KMS-11 (cell line): ENCODE measurements around the gene STXBP3.

Experiments
- H2AFZ ChIP-seq: fragments of 200-600 bp; sonication (generic); 2 replicates; pipeline ENCODE4 v1.6.1; 2016; ENCODE audit warnings: antibody characterized with exemption, mixed run types, low read depth
- H3K27ac ChIP-seq: fragments of 200-600 bp; sonication (generic); 2 replicates; pipeline ENCODE4 v1.6.1; 2016; ENCODE audit warnings: mild to moderate bottlenecking, mixed run types
- H3K27me3 ChIP-seq: fragments of 200-600 bp; sonication (generic); 2 replicates; pipeline ENCODE4 v1.6.1; 2017; ENCODE audit warnings: mild to moderate bottlenecking, low read depth, mixed run types, moderate library complexity; ENCODE audit not compliant: insufficient read depth
- H3K36me3 ChIP-seq: fragments of 200-600 bp; sonication (generic); 2 replicates; pipeline ENCODE4 v1.6.1; 2017; ENCODE audit warnings: mild to moderate bottlenecking, mixed run types; ENCODE audit not compliant: insufficient read depth
- H3K4me1 ChIP-seq: fragments of 200-600 bp; sonication (generic); 2 replicates; pipeline ENCODE4 v1.6.1; 2016; ENCODE audit warnings: mild to moderate bottlenecking, low read depth, mixed run types; ENCODE audit not compliant: poor library complexity, severe bottlenecking
- H3K4me2 ChIP-seq: fragments of 200-600 bp; sonication (generic); 2 replicates; pipeline ENCODE4 v1.7.0; 2016; ENCODE audit warnings: mild to moderate bottlenecking, mixed run types
- H3K4me3 ChIP-seq: fragments of 200-600 bp; sonication (generic); IDR thresholded peaks from 2 replicates; pipeline ENCODE4 v1.6.1; 2017; ENCODE audit warnings: low read depth, low read length, mixed read lengths; ENCODE audit not compliant: insufficient read depth
- H3K79me2 ChIP-seq: fragments of 200-600 bp; sonication (generic); 2 replicates; pipeline ENCODE4 v1.6.1; 2016; ENCODE audit warnings: low read depth, mixed run types; ENCODE audit not compliant: insufficient read depth
- H3K9ac ChIP-seq: fragments of 200-600 bp; sonication (generic); 2 replicates; pipeline ENCODE4 v1.6.1; 2016; ENCODE audit warnings: mild to moderate bottlenecking, mixed run types
- H4K20me1 ChIP-seq: fragments of 200-600 bp; sonication (generic); 2 replicates; pipeline ENCODE4 v1.6.1; 2016; ENCODE audit warnings: mild to moderate bottlenecking, mixed run types; ENCODE audit not compliant: insufficient read depth
- TF ChIP-seq, protein P1 (sequence below): fragments of 200-600 bp; sonication (generic); conservative IDR thresholded peaks from 2 replicates; pipeline ENCODE4 v1.6.1; 2017; ENCODE audit warnings: low read depth, mild to moderate bottlenecking, antibody characterized with exemption, low read length, moderate library complexity, mixed read lengths

STXBP3 gene

DNA sequence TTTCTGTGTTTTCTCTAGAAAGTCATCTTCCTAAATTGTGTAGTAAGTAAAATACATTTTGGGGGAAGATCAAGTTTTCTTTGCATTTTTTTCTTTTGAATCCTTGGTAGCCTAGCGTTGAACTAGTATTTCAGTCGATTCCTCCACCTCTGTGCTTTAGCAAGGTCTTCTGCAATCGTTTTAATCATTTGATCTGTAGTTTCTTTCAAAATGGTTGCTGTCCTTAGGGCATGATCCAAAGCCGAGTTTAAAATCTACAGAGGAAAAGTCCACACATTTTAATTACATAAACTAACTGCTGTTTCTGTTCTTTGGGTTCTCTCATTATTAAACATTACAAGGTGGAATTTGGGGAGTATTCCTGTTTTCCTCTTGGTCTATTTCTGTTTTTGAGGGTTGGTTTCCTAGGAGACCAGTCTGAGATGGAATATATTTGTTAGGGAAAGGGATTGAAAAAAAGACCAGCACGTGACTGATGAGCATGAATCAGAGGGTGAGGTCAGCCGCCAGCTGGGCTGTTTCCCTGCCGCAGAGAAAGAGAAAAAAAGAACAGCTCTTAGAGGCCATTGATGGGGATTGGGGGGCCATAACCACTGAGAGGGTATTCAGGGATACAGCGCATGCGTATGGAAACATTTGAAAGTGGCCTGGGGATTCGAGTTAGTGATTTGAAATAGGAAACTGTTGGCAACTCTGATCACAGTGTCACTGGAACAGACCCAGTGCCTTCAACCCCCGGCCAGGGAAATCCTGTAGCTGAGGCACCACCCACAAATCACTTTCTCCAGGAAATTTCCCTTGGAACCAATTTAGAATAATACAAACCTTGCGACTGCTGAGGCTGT, 69.8 kb downstream of the STXBP3 start:
- H4K20me1 ChIP-seq = no peaks in the 10 kb centered on the region
- no peak overlapping the region for H3K4me2 ChIP-seq
- no peaks in the 10 kb centered on the region for H3K27me3 ChIP-seq
- no peak overlapping the region for H3K9ac ChIP-seq
- no peak overlapping the region for H3K4me3 ChIP-seq
- no peak overlapping the region for H2AFZ ChIP-seq
- no peaks in the 10 kb centered on the region for H3K36me3 ChIP-seq
- TF ChIP-seq, protein P1, sequence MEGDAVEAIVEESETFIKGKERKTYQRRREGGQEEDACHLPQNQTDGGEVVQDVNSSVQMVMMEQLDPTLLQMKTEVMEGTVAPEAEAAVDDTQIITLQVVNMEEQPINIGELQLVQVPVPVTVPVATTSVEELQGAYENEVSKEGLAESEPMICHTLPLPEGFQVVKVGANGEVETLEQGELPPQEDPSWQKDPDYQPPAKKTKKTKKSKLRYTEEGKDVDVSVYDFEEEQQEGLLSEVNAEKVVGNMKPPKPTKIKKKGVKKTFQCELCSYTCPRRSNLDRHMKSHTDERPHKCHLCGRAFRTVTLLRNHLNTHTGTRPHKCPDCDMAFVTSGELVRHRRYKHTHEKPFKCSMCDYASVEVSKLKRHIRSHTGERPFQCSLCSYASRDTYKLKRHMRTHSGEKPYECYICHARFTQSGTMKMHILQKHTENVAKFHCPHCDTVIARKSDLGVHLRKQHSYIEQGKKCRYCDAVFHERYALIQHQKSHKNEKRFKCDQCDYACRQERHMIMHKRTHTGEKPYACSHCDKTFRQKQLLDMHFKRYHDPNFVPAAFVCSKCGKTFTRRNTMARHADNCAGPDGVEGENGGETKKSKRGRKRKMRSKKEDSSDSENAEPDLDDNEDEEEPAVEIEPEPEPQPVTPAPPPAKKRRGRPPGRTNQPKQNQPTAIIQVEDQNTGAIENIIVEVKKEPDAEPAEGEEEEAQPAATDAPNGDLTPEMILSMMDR = no peak
- H3K4me1 ChIP-seq = no peaks in the 10 kb centered on the region
- H3K79me2 ChIP-seq = no peaks in the 10 kb centered on the region
- no peak overlapping the region for H3K27ac ChIP-seq

DNA sequence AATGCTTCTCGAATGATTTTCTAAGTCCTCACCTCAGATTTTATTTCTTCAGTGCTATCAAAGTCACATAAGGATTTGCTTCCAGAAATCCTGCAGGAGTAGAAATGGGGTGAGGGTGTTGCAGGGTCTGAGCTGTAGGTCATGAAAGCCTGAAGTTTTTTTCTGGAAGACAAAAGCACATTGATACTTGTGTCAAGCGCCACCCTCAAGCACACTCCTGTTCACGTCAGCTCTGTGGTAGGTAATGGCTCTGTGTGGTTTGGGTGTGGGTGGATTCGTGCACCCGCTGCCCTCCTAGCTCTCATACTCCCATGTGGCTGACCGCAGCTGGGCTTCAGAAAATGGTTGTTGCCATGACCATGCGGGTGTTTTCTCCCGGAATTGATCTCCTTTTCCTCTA, 70.5 kb downstream of the STXBP3 start:
- TF ChIP-seq, protein P1 = no peak
- Histone ChIP-seq H3K9ac (no peak overlapping the region), H3K36me3 (no peaks in the 10 kb centered on the region), H3K79me2 (no peaks in the 10 kb centered on the region), H2AFZ (no peak overlapping the region), H4K20me1 (no peaks in the 10 kb centered on the region), H3K4me1 (no peaks in the 10 kb centered on the region), H3K4me3 (no peak overlapping the region), H3K27ac (no peak overlapping the region), H3K27me3 (no peaks in the 10 kb centered on the region), H3K4me2 (no peak overlapping the region)

DNA sequence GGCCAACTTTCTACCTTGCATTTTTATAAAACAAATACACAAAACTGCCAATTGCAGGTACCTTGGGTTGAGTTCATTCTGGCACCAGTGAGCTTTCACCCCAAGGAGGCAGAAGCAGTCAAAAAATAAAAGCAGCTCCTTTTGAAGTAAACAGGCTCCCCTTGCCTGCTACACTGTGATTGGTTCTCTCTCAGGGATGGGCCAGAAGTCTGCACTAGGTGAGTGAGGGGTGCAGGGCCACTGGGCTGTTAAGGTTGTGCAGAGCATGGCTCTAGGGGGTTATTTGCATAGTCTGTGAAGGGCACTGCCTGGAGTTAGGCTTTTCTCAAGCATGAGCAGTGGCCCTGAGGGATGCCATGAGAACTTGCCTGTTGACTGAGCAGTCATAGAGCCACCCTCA, 71.3 kb downstream of the STXBP3 start:
- H3K27me3 ChIP-seq = no peaks in the 10 kb centered on the region
- TF ChIP-seq, protein P1 = no peak
- no peak overlapping the region for H3K4me2 ChIP-seq
- H3K79me2 ChIP-seq = no peaks in the 10 kb centered on the region
- no peak overlapping the region for H2AFZ ChIP-seq
- H3K9ac ChIP-seq = no peak overlapping the region
- no peaks in the 10 kb centered on the region for H3K36me3 ChIP-seq
- no peak overlapping the region for H3K4me3 ChIP-seq
- no peak overlapping the region for H3K27ac ChIP-seq
- H3K4me1 ChIP-seq = no peaks in the 10 kb centered on the region
- no peaks in the 10 kb centered on the region for H4K20me1 ChIP-seq

DNA sequence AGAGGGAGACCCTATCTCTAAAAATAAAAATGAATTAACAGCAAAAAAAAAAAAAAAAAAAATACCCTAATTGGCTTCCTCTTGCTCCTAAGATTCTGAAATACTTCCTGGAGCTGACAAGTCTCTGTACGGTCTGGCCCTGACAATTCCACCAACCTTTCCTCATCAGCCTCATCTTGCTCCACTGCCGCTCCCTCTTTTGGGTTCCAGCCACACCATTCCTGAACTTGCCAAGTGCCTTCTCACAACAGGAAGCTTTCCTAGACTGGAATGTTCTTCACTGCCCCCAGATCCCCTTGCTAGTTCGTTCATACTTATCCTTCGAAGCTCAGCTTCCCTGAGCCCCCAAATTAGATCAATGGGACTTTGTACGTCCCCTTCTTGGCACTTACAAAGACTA, 73.4 kb downstream of the STXBP3 start:
- TF ChIP-seq, protein P1 = no peak
- H3K27me3 ChIP-seq = no peaks in the 10 kb centered on the region
- no peaks in the 10 kb centered on the region for H4K20me1 ChIP-seq
- H3K4me2 ChIP-seq = no peak overlapping the region
- no peaks in the 10 kb centered on the region for H3K4me1 ChIP-seq
- no peak overlapping the region for H3K27ac ChIP-seq
- H3K4me3 ChIP-seq = no peak overlapping the region
- no peak overlapping the region for H3K9ac ChIP-seq
- no peak overlapping the region for H2AFZ ChIP-seq
- no peaks in the 10 kb centered on the region for H3K79me2 ChIP-seq
- no peaks in the 10 kb centered on the region for H3K36me3 ChIP-seq
